HL-60/S4 (cell line): ENCODE data around the gene TMEM129.

Experiments used
- in situ Hi-C: fragments of 300-500 bp; cut with MboI; formaldehyde crosslinking; loops from 2 replicates; pipeline ENCODE4 v1.14.3; 2022; ENCODE audit warnings: low sequenced_read_pairs

The TMEM129 gene

GRCh38 chr4:1758306-1759121, 37.4 kb upstream of the TMEM129 start:
- in situ Hi-C loops, result no loop called here

GRCh38 chr4:1757836-1758235, 36.7 kb upstream of the TMEM129 start:
- in situ Hi-C loops, result no loop called here

DNA sequence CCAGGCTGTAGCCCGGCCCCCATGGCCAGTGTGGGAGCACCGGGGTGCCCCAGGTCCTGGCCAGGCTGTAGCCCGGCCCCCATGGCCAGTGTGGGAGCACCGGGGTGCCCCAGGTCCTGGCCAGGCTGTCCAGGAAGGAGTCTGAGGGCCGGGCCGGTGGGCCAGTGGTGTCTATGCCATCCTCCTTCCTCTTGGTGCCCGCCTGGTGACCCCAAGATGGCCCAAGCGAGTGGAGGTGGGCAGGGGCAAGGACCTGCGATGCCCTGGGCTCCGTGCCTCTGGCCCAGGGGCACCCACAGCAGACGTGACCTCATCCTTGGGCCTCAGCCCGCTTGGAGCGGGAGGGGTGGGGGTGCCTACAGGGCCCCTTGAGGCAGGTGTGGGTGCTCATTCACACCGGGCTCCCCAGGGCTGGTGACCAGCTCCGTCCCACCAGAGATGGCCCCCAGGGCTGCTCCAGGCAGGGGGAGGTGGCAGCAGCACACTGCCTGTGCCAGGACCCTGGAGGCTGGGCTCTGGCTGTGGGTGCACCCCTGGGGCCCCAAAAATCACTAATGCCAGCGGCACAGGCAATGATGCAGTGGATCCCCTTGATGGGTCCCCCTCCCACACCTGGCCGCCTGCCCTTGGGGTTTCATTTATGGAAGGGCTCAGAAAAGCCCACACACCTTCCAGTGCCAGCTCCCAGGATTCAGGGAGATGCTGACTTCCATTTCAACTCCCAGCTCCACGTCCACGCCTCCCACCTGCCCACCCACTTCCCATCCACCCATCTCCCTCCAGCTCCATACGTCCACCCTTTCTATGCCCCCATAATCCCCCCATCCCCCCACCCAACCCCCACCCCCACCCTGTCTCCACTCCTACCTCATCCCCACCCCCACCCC, 36.0 kb upstream of the TMEM129 start:
- in situ Hi-C loops, result no loop called here

GRCh38 chr4:1756079-1756478, 35.0 kb upstream of the TMEM129 start:
- in situ Hi-C loops, result no loop called here

- in situ Hi-C loops, result no loop called here
Observed at GRCh38 chr4:1755297-1755696, 34.2 kb upstream of the TMEM129 start.

GRCh38 chr4:1754336-1754735, 33.2 kb upstream of the TMEM129 start:
- in situ Hi-C loops, result no loop called here

GRCh38 chr4:1753697-1754311, 32.7 kb upstream of the TMEM129 start:
- in situ Hi-C loops, result no loop called here

DNA sequence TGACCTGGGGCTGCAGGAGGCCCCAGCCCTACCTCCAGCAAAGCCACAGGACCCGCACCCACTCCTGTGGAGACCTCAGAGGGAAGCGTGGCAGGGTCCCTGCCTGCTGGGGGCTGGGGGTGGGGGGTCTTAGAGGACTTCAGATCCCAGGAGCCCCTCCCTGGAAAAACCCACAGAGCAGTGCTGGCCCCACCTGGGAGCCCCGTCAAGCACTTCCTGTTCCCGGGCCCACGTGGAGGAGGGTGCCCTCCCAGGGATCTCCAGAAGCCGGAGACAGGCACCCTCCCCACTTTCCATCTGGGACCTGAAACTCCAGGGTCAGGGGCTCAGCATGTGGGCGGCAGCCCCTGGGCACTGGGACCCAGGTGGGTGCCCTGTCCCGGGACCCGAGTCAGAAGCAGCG, 32.2 kb upstream of the TMEM129 start:
- in situ Hi-C loops, result no loop called here

DNA sequence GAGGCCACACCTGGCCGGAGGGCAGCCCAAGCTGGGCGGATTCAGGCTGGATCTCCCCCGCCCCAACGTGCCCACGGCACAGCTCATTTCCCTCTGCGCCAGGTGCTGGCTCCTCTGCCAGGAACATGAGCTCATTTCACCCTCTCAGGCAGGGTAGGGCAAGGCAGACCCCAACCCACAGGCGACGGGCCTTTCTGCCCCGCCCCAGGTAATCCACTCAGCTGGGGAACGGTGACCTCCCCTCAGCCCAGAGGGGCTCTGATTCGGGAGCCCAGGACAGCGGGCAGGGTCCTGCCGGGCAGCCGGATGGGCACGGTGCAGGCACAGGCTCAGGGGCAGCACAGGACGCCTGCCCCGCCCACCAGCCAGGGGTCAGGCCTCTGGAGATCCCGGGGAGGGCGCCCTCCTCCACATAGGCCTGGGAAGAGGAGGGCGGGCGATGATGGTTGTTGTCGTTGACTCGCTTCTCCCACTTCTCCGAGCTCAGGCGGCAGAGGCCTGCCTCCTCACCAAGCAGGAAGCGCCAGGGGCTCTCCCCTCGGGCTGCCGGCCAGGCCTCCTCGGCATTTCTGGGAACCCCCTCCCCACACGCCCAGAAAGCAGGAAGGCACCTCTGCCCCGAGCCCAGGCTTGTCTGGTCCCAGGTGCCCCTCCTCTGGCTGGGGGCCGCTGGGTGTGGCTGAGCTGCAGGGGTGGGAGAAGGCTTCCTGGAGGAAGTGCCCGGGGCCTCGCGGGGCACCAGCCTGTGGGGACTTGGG, 31.3 kb upstream of the TMEM129 start:
- in situ Hi-C loops, result no loop called here

- in situ Hi-C loops, result no loop called here
Observed at GRCh38 chr4:1751919-1752283, 30.8 kb upstream of the TMEM129 start.

DNA sequence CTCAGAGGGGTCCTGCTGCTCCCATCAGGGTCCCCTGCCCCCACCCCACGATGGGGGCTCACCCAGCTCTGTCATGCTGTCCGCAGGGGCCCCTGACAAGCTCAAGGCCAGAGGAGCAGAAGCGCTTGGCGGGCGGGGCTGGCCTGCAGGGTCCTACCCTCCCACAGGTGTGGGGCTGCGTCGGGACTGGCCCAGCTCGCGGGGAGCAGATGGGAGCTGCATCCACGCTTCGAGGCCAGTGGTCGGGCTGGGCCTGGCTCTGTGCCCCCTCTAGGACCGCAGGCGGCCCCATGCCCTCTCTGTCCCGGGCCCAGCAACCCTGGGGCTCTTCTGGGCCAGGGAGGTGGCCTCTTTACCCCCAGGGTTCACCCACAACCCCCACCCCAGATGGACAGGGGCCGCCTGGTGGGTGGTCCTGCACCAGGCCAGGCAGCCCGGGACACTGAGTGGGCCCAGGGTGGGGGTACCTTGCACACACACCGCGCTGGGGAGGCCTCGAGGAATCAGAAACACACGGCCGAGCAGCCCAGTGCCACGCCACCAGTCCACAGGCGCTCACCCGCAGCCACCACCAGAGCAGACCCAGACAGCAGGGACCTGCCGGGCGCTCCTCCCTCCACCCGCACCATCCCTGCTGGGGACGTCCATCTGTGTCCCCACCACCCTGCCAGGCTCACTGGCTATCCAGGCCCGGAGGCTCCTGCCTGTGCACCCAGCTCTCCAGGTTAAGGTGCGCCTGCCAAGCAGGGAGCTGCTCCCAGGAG, 30.2 kb upstream of the TMEM129 start:
- in situ Hi-C loops, result no loop called here

- in situ Hi-C loops, result no loop called here
Observed at GRCh38 chr4:1750381-1751154, 29.4 kb upstream of the TMEM129 start.

DNA sequence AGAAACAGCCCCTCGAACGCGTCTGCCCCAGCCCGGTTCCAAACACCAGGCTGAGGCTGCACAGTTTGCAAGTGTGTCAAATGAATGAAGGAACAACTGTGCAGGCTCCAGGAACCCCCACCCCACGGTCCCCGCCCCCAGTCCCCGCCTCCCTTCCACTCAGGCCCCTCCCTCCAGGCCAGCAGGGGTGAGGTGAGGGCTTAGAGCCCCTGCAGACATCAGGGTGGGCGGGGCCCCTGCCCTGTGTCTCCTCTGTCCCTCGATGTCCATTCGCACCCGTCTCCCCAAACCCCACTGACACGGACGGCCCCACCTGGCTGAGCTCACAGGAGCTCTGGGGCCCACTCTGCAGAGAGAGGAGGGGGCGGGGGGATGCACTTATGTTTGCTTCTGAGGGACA, 28.7 kb upstream of the TMEM129 start:
- in situ Hi-C loops, result loop anchor here (10.0 to 25.0 kb wide), 2 partner anchors 65 to 437 kb away; no protein-coding TSS in a partner anchor

DNA sequence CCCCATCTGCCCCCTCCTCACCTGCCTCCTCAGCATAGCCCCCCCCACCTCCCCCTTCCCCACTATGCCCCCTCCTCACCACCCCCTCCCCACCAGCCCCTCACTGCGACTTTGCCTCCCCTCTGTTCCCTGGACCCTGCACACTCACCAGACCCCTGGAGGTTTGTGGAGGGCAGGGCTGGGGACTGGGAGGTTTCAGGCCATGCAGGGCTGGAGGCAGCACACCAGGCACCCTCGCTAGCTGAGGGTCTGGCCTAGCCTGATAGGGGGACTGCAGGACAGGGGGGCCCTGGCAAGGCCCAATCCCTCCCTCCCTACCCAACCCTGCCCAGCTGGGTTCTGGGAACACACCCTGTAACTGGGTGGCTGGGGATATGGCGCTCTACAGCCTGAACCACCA, 28.2 kb upstream of the TMEM129 start:
- in situ Hi-C loops, result loop anchor here (10.0 to 25.0 kb wide), 2 partner anchors 65 to 438 kb away; no protein-coding TSS in a partner anchor

- in situ Hi-C loops, result loop anchor here (10.0 to 25.0 kb wide), 2 partner anchors 66 to 439 kb away; no protein-coding TSS in a partner anchor
Observed at GRCh38 chr4:1748465-1748995, 27.4 kb upstream of the TMEM129 start.

- in situ Hi-C loops, result loop anchor here (10.0 to 25.0 kb wide), 2 partner anchors 67 to 440 kb away; no protein-coding TSS in a partner anchor
Observed at GRCh38 chr4:1747603-1747967, 26.5 kb upstream of the TMEM129 start.

- in situ Hi-C loops, result loop anchor here (10.0 to 25.0 kb wide), 2 partner anchors 68 to 440 kb away; no protein-coding TSS in a partner anchor
Observed at GRCh38 chr4:1746919-1747602, 25.9 kb upstream of the TMEM129 start.

DNA sequence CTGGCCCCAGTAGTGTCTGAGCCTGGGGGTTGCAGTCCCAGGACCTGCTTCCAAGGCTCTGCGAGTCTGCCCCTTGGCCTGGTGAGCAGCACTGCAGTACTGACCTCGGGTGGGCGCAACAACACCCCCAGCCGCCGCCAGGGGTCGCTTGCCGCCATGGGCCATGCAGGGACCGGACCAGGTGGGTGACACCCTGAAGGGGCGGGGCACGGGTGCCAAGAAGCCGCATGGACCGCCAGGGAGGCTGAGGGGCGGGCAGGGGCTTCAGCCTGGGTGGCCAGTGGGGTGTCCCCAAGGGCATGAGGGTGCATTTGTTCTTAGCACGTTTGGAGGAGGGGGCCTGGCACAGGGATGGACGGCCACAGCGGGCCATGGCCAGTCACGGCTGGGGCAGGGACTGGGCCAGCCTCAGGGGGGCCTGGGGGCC, 25.2 kb upstream of the TMEM129 start:
- in situ Hi-C loops, result loop anchor here (10.0 to 25.0 kb wide), 2 partner anchors 69 to 441 kb away; no protein-coding TSS in a partner anchor
